ENCODE results near the gene PAK2. TPM values are rescaled to one million over a fixed set of nuclear protein-coding genes. Genes with fewer than 3 reads are reported as not detected.

The PAK2 gene
- total RNA-seq, 4 donors from 2014 or later = 69.3 to 127 (median 74.7) TPM

DNA sequence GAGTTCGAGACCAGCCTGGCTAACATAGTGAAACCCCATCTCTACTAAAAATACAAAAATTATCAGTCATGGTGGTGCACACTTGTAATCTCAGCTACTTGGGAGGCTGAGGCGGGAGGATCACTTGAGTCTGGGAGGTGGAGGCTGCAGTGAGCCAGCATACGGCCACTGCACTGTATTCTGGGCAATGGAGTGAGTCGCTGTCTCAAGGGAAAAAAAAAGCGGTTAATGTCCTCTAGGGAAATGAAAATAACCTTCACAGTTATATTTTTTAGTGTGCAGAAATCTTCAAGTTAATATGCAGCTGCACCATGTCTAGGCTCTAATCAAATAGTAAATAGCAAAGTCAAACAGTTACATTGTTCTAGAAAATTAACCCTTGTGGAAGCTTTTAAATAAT, 42.4 kb upstream of the PAK2 start:
- TF ChIP-seq, protein P1, sequence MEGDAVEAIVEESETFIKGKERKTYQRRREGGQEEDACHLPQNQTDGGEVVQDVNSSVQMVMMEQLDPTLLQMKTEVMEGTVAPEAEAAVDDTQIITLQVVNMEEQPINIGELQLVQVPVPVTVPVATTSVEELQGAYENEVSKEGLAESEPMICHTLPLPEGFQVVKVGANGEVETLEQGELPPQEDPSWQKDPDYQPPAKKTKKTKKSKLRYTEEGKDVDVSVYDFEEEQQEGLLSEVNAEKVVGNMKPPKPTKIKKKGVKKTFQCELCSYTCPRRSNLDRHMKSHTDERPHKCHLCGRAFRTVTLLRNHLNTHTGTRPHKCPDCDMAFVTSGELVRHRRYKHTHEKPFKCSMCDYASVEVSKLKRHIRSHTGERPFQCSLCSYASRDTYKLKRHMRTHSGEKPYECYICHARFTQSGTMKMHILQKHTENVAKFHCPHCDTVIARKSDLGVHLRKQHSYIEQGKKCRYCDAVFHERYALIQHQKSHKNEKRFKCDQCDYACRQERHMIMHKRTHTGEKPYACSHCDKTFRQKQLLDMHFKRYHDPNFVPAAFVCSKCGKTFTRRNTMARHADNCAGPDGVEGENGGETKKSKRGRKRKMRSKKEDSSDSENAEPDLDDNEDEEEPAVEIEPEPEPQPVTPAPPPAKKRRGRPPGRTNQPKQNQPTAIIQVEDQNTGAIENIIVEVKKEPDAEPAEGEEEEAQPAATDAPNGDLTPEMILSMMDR (IDR thresholded peaks at IDR 0.05; ENCODE audit: low read depth) = no peak

DNA sequence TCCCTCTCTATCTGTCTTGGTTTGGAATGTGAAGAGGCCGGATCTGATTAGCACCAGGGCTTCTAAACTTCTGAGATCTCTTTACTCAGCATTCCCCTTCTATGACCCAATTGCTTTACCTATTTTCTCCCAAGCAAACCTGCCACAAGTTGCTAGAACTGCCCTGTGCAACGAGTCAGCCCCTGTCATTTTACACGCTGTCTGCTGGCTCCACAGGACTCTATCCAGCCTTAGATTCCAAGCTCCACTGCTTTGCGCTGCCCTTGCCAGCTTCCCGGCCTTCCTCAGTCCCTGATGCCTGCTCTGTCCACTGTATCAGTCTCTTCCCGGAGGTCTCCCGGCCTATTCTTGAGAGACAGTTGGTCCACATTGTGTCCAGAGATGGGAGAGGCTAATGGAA, 39.9 kb upstream of the PAK2 start:
- TF ChIP-seq, protein P1 (IDR thresholded peaks at IDR 0.05; ENCODE audit: low read depth) = no peak

DNA sequence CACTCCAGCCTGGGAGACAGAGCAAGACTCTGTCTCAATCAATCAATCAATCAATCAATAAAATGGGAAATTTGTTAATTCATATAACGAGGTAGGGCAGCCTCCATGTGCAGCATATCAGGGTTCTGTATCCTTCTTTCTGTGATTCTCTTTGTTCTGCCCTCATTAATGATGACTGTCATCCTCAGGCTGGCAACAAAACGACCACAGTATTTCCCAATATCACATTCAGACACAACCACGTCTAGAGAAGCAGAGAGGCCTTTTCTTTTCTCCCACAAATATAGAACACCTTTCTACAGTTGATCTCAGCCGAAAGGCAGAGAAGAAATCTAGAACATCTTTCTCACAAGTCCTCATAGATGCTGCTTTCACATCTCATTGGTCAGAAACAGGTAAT, 38.9 kb upstream of the PAK2 start:
- TF ChIP-seq, protein P1 (IDR thresholded peaks at IDR 0.05; ENCODE audit: low read depth) = no peak

DNA sequence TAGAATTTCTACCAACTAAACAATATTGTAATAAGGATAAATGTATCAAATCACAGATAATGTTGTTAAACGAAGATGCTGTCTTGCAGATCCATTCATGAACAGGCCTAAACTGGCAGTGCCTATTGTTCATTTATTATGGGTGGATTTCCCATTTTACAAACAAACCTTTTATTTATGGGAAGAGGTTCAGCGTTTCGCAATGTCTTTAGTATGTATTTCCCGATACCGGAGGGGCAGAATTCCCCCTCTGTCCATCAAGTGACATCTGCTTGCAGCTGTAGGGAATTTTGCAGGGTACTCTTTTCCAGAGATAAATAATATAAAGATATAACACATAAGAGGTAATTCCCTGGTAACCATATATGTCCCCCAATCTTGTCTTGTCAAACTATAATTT, 33.3 kb upstream of the PAK2 start:
- TF ChIP-seq, protein P1 (IDR thresholded peaks at IDR 0.05; ENCODE audit: low read depth) = no peak

DNA sequence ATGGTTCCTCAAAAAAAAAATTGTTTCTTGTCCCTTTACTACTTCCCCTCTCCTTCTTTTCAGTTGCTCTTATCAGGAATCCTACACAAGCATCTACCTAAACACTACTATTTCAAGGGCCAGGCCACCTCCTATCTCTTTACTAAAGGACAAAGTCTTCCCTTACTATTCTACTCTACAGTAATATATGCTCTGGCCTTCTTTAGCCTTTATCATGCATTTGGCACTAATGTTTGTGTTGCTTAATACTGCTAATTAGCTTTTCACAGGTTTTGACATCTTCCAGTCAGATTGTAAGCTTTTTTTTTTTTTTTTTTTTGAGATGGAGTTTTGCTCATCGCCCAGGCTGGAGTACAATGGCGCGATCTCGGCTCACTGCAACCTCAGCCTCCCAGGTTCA, 32.9 kb upstream of the PAK2 start:
- TF ChIP-seq, protein P1 (IDR thresholded peaks at IDR 0.05; ENCODE audit: low read depth) = no peak

DNA sequence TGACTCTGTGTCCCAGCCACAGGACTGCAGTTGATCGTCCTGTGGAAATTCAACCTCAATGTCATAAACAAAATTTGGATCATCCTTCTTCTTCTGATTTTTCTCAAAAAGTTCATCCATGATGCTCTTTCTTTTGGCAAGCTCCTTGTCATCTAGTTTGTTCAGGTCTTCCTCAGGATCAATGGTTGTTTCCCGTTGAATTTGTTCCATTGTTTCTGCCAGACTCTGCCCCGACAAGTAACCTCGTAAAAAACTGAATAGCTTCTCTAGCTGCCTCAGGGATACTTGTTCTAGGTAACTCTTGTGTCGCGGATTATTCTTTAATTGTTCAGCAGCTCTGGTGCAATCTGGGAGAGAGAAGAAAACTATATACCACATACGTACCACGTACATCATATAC, 32.1 kb upstream of the PAK2 start:
- TF ChIP-seq, protein P1 (IDR thresholded peaks at IDR 0.05; ENCODE audit: low read depth) = no peak

DNA sequence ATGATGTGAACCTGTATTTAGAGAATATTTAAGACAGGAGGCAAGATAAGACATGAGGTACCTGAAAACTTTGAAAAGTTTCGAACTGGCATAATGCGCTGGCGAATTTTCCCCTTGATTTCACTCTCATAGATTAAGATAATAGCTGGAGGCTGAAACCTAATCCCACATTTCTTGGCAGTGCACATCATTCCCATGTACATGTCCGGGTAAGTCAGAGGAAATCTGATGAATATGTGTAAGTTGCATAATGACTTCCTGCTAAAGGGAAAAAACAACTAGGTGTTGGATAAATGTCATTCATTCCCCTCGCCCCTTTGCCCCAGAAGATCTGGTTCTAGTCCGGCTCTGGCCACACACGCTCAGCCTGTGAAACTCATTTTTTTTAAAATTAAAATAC, 31.2 kb upstream of the PAK2 start:
- TF ChIP-seq, protein P1 (IDR thresholded peaks at IDR 0.05; ENCODE audit: low read depth) = no peak

Measured in subcutaneous adipose tissue (tissue), 4 donors.